ENCODE measurements around the gene RNF207. TPM values are rescaled to one million over a fixed set of nuclear protein-coding genes. Genes with fewer than 3 reads are reported as not detected.

Gene RNF207
- total RNA-seq, 1 experiment from 2014 or later = 0.12 TPM

DNA sequence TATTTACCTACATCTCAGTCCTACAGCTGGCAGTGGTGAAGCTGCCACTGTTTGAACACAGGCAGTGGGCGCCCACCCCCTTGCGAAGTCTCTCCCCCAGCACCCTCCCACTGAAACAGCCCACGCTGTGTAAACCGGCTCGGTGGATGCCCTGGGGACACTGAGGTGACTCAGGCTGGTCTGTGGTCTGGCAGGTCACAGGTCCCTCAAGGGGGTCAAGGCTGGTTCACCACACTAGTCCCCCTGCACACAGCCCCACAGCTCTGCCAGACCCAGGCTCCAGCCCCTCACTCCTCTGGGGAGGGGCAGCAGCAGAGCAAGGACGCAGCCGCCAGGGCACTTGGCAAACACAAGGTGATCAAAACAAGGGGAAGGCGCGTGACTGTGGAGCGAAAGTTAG is 33.4 kb upstream of the RNF207 start:
- DNase-seq (ENCODE audit: low spot score) = no peak

DNA sequence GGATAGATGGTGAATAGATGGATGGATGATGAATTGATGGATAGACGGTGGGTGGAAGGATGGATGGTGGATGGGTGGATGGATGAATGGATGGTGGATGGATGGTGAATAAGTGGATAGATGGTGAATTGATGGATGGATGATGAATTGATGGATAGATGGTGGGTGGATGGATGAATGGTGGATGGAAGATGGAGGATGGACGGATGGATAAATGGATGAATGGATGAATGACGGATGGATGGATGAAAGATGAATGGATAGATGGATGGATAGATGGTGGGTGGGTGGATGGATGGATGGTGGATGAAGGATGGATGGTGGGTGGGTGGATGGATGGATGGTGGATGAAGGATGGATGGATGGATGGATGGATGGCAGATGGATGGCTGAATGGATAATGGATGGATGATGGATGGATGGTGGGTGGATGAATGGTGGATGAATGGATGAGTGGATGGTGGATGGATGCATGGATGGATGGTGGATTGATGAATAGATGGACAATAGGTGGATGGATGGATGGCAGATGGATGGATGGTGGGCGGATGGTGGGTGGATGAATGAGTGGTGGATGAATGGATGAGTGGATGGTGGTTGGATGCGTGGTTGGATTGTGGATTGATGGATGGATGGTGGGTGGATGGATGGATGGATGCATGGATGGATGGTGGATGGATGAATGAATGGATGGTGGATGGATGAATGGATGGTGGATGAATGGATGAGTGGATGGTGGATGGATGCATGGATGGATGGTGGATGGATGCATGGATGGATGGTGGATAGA is 31.1 kb upstream of the RNF207 start:
- no peak for DNase-seq (ENCODE audit: low spot score)

DNA sequence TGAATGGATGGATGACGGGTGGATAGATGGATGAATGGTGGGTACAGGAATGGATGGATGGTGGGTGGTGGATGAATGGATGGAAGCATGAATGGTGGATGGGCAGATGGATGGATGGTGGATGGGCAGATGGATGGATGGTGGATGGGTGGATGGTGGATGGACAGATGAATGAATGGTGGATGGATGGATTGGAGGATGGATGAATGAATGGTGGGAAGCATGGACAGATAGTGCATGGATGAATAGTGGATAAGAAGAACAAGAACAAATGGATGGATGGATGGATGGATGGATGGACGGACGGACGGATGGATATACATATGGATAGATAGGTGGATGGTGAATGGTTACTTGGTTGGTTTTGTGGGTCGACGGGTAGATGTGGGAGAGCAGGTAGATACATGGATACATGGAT is 30.5 kb upstream of the RNF207 start:
- DNase-seq (ENCODE audit: low spot score) = no peak

DNA sequence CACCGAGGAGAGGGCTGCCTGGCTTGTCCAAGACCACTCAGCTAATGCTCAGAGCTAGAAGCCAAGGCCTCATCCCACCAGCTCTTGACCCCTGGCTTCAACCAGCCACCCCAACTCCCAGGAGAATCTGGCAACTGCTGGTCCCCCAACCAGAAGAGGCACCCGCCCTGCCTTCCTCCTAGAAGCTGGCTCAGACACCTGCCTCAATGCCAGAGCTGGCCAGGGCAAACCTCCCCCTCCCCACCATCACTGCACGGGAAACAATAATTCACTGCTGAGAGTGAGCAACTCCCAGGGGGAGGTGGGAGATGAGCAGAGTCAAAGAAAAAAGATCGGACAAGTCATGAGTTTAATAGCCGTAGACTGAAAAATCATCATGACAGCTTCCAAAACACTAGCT is 29.1 kb upstream of the RNF207 start:
- no peak for DNase-seq (ENCODE audit: low spot score)

DNA sequence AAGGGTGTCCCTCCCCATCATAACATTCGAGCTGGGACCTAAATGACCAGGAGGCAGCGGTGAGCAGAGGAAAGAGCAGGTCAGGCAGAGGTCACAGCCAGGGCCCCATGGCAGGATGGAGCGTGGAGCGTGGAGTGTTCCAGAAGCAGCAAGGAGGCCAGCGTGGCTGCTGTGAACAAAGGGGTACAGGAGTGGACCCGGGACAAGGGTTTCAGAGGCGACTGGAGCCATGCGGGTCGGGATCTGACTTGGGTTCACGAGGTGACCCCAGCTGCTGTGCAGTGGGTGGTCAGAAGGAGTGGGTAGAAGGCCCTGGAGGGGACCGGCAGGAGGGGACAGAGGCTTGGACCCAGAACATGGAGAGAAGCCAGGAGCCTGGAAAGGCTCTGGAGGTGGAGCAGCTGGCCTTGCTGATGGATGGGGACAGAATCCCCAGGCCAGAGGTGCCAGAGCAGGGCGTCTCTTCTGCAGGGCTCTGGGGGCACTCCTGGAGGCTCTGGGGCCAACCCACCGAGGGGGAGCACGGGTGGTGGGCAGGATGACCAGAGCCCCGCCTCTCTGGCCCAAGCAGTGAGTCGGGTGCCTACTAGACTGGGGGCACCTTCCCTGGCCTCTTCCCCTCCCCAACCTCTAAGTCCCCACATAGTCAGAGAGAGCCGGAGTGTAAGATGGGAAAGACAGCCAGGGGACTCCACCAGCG is 28.1 kb upstream of the RNF207 start:
- DNase-seq (ENCODE audit: low spot score) = no peak

DNA sequence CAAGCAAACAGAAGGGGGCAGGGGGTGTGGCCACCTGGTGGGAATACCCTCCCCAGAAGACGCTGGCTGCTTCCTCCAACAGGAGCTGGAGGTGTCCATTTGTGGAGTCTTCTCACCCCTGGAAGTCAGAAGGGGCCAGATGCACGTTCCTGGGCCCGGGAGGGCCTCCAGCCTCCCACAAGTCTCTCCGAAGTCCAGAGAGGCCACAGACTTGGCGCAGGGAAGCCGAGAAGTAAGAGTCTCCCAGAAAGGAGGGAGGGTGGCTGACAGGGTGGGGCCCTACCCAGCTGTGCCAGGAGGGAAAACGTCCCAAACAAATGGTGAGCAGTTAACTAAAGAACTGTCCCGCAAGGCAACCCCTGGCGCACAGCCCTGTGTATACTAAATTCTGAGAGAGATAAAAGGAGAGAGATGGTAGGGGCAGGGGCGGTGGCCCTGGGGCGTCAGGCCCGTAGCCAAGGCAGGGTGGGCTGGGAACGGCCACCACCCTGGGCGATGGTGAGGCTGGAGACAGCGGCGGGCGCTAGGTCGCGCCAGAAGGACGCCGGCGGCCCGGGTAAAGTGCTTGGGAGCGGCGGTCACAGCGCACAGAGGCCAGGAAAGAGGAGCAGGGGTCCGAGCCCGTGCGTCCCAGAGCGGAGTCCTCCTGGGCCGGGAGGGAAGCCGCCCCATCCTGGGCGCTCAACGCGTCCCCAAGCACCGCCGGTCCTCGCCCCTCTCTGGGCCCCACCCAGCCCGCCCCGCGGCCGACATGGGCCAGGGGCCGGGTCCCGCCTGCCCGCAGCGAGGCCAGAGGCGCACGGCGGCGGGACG is 27.0 kb upstream of the RNF207 start:
- no peak for DNase-seq (ENCODE audit: low spot score)

DNA sequence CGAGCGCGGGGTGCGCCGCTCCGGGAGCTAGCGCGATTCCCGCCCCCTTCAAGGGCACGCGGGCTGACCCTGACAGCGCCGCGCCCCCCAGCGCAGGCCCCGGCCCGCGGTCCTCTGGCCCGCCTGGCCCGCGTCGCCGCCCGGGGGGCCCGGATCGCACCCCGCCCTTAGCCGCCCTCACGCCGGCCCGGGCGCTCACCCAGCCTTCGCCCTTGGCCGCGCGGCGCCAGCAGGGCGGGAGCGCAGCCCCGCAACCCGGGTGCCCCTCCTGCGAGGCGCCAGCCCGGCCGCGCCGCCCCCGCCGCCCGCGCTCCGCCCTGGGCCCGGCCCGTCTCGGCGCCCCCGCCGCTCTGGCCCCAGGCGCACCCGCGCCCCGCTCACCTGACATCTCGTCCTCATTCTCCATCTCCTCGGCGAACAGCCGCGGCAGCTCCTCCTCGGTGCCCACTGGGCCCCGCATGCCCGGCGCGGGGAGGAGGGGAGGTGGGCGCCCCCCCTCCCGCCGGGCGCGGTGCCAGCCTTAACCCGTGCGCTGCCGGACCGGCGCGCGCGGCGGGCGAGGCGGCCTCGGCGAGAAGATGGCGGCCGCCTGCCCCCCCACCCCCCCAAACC is 26.2 kb upstream of the RNF207 start:
- DNase-seq (ENCODE audit: low spot score) = no peak

DNA sequence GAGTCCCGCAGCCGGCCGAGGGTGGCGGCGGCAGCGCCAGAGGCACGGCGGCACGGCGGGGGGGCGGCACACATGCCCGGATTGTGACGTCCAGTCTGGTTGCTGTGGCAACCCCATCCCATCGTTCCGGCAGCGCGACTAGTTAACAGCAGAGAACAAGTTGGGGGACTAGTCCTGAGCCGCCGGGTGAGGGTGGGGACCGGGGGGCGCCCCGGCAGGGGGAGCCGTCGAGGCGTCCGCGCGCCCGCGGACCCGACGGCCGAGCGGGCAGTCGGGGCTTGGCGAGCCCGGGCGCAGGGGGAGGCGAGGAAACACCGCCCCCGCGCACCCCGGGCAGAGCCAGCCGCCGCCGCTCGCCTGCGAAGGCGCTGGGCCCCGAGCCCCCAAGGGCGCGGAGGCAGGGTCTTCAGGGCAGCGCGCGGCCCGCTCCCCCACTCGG is 25.6 kb upstream of the RNF207 start, which contains the start of gene CHD5:
CHD5 (minus strand) TSS at position 54 of the 439 bp plus-strand sequence. CDS start 298 bp downstream, outside the sequence.
- no peak for DNase-seq (ENCODE audit: low spot score)

DNA sequence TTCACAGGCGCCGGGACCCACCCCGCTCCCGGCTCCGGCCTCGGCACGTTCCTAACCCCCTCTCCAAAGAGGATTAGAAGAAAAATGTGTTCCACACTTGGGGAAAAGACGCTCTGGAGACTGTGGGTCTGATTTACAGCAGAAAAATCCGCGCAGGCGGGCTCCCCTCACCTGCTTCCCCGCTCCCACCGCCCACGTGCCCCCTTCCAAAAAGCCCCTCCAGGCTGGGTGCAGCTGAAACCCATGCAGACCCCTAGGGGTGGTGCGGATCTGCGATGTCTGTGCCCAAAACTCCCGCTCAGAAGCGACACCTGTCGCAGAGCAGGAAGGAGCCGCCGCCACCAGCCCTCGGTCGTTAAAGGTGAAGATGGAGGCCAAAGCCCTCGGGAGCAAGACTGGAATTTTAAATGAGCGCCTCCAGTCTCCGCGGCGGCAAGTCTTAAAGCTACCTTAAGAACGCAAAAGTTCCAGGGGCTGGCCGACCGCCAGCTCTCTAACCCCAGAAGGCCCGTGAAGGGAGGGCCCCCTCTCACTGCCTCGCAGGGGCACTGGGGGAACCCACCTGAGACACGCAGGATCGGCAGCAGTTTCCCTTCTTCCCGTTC is 25.1 kb upstream of the RNF207 start:
- DNase-seq (ENCODE audit: low spot score) = no peak

DNA sequence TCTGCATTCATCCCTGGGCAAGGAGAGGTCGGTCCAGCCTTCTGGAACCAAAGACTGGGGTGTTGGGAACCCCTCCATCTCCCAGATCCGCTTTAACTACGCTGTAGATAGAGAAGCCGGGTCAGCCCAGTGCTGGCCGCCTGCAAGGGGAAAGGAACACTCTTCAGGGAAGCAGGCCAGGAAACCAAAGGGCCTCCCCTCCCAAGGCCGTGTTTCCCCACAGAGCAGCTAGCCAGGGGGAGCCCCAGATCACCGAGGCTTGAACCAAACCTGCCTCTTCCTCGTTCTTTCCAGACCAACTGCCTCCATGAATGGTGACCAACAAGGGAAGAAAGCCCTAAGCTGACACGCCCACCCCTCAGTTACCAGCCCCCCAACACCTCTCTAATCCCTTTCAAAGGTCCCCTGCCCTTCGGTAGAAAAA is 24.6 kb upstream of the RNF207 start:
- DNase-seq (ENCODE audit: low spot score) = no peak

DNA sequence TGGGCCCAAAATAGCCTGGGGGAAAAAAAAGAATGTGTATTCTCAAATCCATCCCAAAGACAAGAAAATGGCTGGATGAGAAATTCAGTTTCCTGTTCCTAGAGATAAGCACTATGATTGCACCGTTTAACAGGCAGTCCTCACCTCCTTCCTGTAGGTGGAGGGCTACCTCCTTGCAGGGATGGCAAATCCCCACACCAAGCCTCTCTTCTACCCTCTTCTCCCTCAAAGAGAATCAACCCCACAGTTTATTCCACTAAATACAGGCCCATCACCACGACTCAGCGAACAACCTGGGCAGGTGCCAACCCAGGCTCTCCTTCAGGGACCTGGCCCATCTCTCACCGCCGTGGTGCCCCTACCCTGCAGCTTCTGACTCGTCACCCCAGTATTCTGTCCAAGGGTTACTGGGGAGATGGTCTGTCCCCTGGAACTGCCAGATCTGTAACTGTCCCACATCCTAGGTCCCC is 22.4 kb upstream of the RNF207 start:
- DNase-seq (ENCODE audit: low spot score) = no peak

DNA sequence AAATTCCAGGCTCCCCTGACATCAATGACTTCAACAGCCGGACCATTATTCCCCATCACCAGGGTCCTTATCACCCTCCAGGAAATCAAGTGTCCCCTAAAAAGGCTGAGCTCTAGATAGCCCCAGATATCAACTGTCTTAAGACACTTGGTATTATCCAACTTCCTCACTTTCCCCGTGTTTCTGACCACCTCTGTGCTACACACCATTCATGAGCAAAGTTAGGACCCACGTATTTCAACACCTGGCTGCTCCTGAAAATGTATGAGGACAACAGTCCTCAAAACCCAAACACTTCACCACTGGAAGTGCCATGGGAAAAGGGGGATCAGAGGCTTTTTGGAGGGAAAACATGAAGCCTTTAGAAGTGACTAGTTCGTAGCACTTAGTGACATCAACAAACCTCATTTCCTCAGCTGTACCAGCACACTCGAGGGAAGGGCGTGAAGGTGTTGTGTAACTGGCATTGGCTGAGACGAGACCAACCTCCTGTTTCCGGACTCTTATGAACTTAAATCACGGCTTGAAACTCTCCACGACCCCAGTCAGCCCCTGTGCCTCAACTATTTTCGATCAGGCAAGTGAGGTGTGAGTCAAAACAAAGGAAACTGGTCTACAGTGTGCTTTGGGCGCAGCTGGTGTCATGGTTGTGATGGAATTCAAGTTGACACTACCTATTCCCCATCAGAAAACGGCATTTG is 21.7 kb upstream of the RNF207 start:
- no peak for DNase-seq (ENCODE audit: low spot score)

DNA sequence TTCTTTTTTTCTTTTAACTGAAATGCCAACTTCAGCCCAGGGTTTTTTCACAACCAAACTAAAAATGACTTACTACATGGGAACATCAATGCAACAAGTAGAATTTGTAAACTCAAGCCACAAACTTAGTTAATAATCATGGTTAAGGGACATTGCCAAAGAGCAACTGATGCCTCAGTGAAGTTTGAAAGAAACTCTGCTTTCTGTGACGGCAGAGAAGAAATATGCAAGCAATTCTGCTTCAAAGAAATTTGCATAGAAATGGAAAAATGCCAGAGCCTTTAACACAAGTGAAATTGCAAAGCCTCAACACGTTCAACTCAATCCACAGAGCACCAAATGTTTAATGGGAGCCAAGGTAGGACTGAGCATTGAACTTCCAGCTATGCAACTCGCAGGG is 20.8 kb upstream of the RNF207 start:
- DNase-seq (ENCODE audit: low spot score) = no peak

DNA sequence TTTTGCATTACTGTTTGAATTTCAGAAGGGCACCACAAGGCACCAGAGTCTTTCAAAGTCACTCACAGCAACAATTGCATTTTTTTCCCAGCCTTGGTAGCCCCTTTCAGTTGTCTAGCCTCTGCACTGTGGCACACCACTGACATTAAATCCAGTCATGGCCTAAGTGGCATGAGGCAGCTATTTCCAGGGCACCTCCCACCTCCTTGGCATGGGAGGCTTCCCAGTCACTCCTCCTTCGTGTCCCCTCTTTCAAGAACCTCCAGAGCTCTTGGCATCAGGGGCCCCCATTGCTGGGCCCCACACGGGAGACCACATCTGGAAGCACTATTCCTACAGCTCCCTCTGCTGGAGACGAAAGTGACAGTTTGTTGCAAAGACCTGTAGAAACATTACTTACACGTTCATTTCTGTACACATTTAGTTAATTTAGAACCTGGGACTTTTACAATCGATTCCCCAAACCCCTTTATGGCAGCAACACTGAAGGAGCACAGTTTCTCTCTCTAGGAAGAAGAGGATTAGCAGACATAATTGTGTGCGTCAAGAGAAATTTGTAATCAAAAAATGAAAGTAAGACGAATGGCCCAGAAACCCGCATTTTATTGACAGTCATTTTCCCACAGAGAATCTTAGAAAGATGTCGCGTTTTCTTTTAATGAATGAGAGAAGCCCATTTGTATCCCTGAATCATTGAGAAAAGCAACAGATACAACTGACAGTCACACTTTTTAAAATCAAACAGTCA is 20.1 kb upstream of the RNF207 start:
- no peak for DNase-seq (ENCODE audit: low spot score)

DNA sequence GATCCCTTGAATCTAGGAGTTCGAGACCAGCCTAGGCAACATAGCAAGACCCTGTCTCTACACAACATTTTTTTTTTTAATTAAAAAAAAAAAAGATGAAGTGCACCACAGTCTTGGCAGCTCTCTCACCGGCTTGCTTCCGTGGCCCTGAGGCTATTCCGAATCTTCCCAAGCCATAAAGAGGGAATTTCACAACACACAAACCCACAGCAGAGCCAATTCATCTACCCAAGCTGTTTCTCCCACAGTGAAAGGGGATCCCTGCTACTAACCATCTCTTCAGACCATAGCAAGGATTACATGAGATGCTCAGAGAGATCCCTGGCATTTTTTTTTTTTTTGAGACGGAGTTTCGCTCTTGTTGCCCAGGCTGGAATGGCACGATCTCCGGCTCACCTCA is 17.5 kb upstream of the RNF207 start:
- no peak for DNase-seq (ENCODE audit: low spot score)

DNA sequence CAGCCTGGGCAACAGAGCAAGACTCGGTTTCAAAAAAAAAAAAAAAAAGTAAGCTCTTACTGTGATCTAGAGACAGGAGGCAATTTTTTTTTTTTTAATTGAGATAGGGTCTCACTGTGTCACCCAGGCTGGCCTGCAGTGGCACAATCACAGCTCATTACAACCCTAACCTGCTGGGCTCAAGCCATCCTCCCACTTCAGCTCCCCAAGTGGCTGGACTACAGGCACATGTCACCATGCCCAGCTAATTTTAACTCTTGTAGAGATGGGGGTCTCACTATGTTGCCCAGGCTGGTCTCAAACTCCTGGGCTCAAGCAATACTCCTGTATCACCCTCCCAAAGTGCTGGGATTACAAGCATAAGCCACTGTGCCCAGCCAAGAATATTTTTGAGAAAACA is 14.0 kb upstream of the RNF207 start:
- DNase-seq (ENCODE audit: low spot score) = no peak

DNA sequence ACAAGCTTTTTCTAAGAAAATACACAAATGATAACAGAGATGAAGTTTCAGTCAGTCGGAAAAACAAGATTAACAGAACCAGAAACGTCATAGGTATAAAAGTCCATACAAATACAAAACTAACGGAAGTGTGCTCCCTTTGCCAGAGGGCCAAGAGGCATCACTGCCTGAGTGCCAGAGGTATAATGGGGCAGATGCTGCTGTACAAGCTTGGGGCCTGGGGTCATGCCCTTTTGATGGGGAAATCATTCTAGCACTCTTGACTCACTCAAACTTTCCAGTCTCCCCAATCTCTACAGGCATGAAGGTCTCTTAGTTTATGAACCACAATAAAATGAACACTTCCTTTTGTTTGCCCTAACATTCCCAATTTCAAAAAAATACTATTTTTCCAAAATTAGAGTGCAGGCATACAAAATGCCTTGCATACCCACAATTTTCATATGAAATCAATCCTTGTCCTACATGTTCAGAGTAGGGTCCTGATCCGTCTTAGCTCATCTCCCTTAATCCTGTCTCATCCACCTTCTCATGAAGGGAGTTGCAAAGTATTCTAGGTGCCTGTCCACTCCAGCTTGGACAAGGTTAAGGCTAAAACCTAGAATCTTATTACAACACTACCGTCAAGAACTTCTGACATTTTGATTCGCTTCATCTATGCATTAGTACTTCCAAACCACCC is 8.0 kb upstream of the RNF207 start:
- DNase-seq (ENCODE audit: low spot score) = no peak

DNA sequence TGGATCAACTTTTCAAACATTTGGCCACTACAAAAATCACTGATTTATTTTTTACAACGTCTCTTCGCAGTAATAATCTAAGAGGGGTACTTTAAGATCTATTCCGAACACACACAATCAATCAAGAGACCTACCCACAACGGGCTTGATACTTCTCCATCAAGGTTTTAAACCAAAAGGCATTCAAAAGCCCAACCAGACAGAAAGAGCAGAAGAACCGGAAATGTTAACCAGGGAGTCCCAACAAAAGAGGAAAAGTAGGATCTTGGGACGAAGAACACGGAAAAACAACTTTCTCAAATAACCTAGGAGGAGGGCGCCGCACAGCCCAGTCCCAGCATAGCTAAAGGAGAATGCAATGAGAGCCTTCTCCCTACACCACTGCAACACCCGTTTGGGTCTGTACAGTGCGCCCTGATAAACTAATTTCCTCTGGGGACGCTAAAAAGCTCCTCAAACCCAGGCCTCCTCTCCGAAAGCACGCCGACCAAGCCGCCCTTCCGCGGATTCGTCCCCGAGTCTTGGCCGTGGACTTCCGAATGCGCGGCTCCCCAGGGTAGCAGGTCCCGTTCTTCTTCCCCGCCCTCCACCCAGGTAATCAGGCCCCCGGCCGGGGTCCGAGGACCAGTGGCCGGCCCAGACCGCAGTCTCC is 7.1 kb upstream of the RNF207 start:
- DNase-seq (ENCODE audit: low spot score) = no peak
